Measurements from ENCODE around the gene MOV10L1.

MOV10L1 gene

DNA sequence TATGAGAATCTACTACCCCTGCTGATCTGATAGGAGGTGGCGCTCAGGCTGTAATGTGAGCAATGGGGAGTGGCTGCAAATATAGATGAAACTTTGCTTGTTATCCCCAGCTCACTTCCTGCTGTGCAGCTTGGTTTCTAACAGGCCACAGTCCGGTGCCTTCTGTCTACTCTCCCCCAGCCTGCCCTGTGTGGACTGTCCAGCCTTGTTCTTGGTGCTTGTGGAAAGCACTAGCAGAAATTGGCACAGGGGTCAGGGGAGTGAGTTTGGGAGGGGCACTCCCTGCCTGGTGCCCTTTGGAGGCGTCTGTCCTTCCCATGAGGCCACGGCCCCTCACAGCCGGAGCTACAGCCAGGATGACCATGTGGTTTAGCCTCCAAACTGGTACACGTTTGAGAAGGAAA lies 14.3 kb downstream of the MOV10L1 start:
- no peaks in the 10 kb centered on the region for H3K9me3 ChIP-seq
- H3K4me1 ChIP-seq: no peaks in the 10 kb centered on the region
- no peaks in the 10 kb centered on the region for H3K27me3 ChIP-seq
- no peak for DNase-seq
- H3K4me3 ChIP-seq (ENCODE audit: low read depth, low read length): no peak overlapping the region
- no peak for TF ChIP-seq CTCF (IDR thresholded peaks at IDR 0.05; ENCODE audit: low read depth, low read length)
- H3K36me3 ChIP-seq: no peaks in the 10 kb centered on the region

DNA sequence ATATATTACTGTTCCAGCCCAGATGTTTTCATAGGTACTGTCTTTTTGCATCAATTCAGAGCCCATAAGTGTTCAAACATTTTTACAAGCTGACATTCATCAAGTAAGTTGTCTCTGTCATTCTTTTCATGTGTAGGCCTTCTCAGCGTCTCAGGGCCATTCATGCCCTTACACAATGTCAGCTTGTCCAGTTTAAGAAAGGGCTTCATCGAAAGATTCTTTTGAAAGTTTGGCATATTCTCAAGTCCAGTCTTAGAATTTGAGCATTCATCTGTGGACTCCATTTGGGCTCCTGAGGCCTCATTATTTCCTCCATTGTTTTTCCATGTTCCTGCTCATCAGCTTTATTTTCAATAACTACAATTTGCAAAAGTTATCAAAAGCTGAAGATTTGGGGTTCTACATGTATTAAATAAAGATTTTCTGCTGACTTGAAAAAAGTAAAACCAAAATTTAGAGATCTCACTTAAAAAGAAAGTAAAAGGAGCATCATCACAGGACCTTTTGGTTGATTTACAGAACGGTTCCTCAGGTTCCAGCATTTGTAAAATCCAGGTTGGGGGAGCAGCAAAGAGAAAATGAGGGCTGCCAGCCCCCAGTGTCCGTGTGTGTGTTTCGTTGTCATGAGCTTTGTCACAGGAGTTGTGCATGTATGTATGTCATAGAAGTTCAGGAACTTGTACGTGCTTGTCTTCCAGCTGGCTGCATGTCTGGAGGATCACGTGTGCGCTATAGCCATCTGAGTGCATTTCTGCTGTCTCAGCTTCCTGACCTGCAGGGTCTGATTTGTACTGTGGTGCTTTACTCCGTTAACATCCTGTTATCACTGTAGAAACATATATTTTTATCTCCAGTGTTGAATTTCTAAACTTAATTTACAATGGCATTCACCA lies 15.6 kb downstream of the MOV10L1 start:
- H3K4me1 ChIP-seq: no peaks in the 10 kb centered on the region
- H3K36me3 ChIP-seq: no peaks in the 10 kb centered on the region
- H3K9me3 ChIP-seq: no peaks in the 10 kb centered on the region
- no peak for DNase-seq
- TF ChIP-seq CTCF (IDR thresholded peaks at IDR 0.05; ENCODE audit: low read depth, low read length): no peak
- no peak overlapping the region for H3K4me3 ChIP-seq (ENCODE audit: low read depth, low read length)
- H3K27me3 ChIP-seq: no peaks in the 10 kb centered on the region

GRCh38 chr22:50107529-50107928 lies 17.7 kb downstream of the MOV10L1 start:
- TF ChIP-seq CTCF (IDR thresholded peaks at IDR 0.05; ENCODE audit: low read depth, low read length): no peak
- H3K9me3 ChIP-seq: no peaks in the 10 kb centered on the region
- no peaks in the 10 kb centered on the region for H3K36me3 ChIP-seq
- DNase-seq: no peak
- no peaks in the 10 kb centered on the region for H3K27me3 ChIP-seq
- no peaks in the 10 kb centered on the region for H3K4me1 ChIP-seq
- H3K4me3 ChIP-seq (ENCODE audit: low read depth, low read length): no peak overlapping the region

- H3K4me3 ChIP-seq (ENCODE audit: low read depth, low read length): no peak overlapping the region
- TF ChIP-seq CTCF (IDR thresholded peaks at IDR 0.05; ENCODE audit: low read depth, low read length): no peak
- H3K36me3 ChIP-seq: no peaks in the 10 kb centered on the region
- H3K27me3 ChIP-seq: no peaks in the 10 kb centered on the region
- no peak for DNase-seq
- H3K9me3 ChIP-seq: no peaks in the 10 kb centered on the region
- peaks cover 5% of the 10 kb centered on the region for H3K4me1 ChIP-seq
Measured at GRCh38 chr22:50111056-50111455, 21.2 kb downstream of the MOV10L1 start.

GRCh38 chr22:50112151-50113118 lies 22.6 kb downstream of the MOV10L1 start:
- H3K4me1 ChIP-seq: peaks cover 5% of the 10 kb centered on the region

More at GRCh38 chr22:50112151-50113118, 22.6 kb downstream of the MOV10L1 start:
- no peaks in the 10 kb centered on the region for H3K27me3 ChIP-seq
- H3K9me3 ChIP-seq: no peaks in the 10 kb centered on the region
- no peak for TF ChIP-seq CTCF (IDR thresholded peaks at IDR 0.05; ENCODE audit: low read depth, low read length)
- H3K36me3 ChIP-seq: no peaks in the 10 kb centered on the region
- H3K4me3 ChIP-seq (ENCODE audit: low read depth, low read length): no peak overlapping the region
- DNase-seq: no peak
